OCI-LY7 (cell line): ENCODE data around the gene CHN2. TPM values are rescaled to one million over a fixed set of nuclear protein-coding genes. Genes with fewer than 3 reads are reported as not detected.

Experiments used
- BruUV-seq: library from RNA; stranded (reverse); fragments of 400-500 nt; replicated peaks from 2 replicates; lab custom pipeline; 2021; lab: Mats Ljungman, UMichigan
- CTCF ChIA-PET: fragments of 300-600 bp; sonication (Branson Sonifier 250); formaldehyde crosslinking; loops from one replicate; lab custom pipeline; 2022; ENCODE audit warnings: antibody characterized with exemption; ENCODE audit not compliant: unreplicated experiment; lab: Charles Lee
- POLR2A ChIA-PET: fragments of 300-600 bp; sonication (Branson Sonifier 250); formaldehyde crosslinking; loops from one replicate; lab custom pipeline; 2022; ENCODE audit warnings: antibody characterized with exemption; lab: Charles Lee
- DNase-seq: peaks from one replicate; pipeline ENCODE4 v3.0.0-alpha.2; 2015; ENCODE audit warnings: low spot score
- H2AFZ ChIP-seq: fragments of 200-600 bp; sonication (generic), shearing (Covaris generic); 2 replicates; pipeline ENCODE4 v1.6.1; 2014; ENCODE audit warnings: mild to moderate bottlenecking, antibody characterized with exemption, low read length, moderate library complexity
- H3K27ac ChIP-seq: fragments of 200-600 bp; sonication (generic); 2 replicates; pipeline ENCODE4 v1.5.1; 2014; ENCODE audit warnings: mixed run types, low read depth, mild to moderate bottlenecking, moderate library complexity, low read length, inconsistent platforms; ENCODE audit not compliant: poor library complexity, severe bottlenecking
- H3K36me3 ChIP-seq: fragments of 200-600 bp; sonication (generic); 2 replicates; pipeline ENCODE4 v1.6.1; 2014; ENCODE audit warnings: mild to moderate bottlenecking, antibody characterized with exemption, low read length, moderate library complexity, mixed read lengths; ENCODE audit not compliant: insufficient read depth
- H3K4me1 ChIP-seq: fragments of 200-600 bp; sonication (generic); 2 replicates; pipeline ENCODE4 v1.5.1; 2014; ENCODE audit warnings: mild to moderate bottlenecking, low read length; ENCODE audit not compliant: insufficient read depth, poor library complexity, severe bottlenecking
- H3K4me2 ChIP-seq: fragments of 200-600 bp; sonication (generic); 2 replicates; pipeline ENCODE4 v1.6.1; 2014; ENCODE audit warnings: mild to moderate bottlenecking, low read length
- H3K4me3 ChIP-seq: fragments of 200-600 bp; sonication (generic); 2 replicates; pipeline ENCODE4 v1.5.1; 2014; ENCODE audit warnings: mild to moderate bottlenecking, low read depth, low read length; ENCODE audit not compliant: poor library complexity, severe bottlenecking
- H3K79me2 ChIP-seq: fragments of 200-600 bp; sonication (generic); 2 replicates; pipeline ENCODE4 v1.6.1; 2016; ENCODE audit warnings: low read depth, mild to moderate bottlenecking, low read length, moderate library complexity, mixed read lengths; ENCODE audit not compliant: insufficient read depth
- H3K9me2 ChIP-seq: fragments of 200-600 bp; sonication (generic); 2 replicates; pipeline ENCODE4 v1.6.1; 2016; ENCODE audit warnings: mild to moderate bottlenecking, low read length, mixed read lengths; ENCODE audit not compliant: insufficient read depth
- H3K9me3 ChIP-seq: fragments of 200-600 bp; sonication (generic); 2 replicates; pipeline ENCODE4 v1.6.1; 2014; ENCODE audit warnings: mild to moderate bottlenecking, mixed run types, low read length, mixed read lengths
- H4K20me1 ChIP-seq: fragments of 200-600 bp; sonication (generic); 2 replicates; pipeline ENCODE4 v1.6.1; 2014; ENCODE audit warnings: mild to moderate bottlenecking, antibody characterized with exemption, low read length, moderate library complexity, mixed read lengths; ENCODE audit not compliant: insufficient read depth
- EZH2phosphoT487 ChIP-seq: fragments of 200-600 bp; sonication (generic); IDR thresholded peaks from 2 replicates; pipeline ENCODE4 v1.6.1; 2018; ENCODE audit warnings: low read depth, borderline replicate concordance, mild to moderate bottlenecking, mixed run types, antibody characterized with exemption, low read length, moderate library complexity, mixed read lengths
- intact Hi-C: fragments of 100-400 bp; cut with micrococcal nuclease; formaldehyde crosslinking; loops from one replicate; pipeline ENCODE4 v1.10.0; 2022; ENCODE audit not compliant: unreplicated experiment
- total RNA-seq, 2 experiments: library from RNA; depleted of rRNA in 1 of 2; stranded (reverse); fragments of >200 nt in 1 of 2; shearing (Covaris generic) in 1 of 2; gene quantifications; 2 replicates each; pipeline ENCODE4 v1.2.3, GENCODE V29; 2014 to 2022
- TF ChIP-seq, protein P1 (sequence below): fragments of 200-600 bp; sonication (generic); conservative IDR thresholded peaks from 2 replicates; pipeline ENCODE4 v1.5.1; 2014; ENCODE audit warnings: mild to moderate bottlenecking, antibody characterized with exemption, low read length, moderate library complexity, mixed read lengths

Gene CHN2
- total RNA-seq, 2 experiments from 2014 or later: not detected

DNA sequence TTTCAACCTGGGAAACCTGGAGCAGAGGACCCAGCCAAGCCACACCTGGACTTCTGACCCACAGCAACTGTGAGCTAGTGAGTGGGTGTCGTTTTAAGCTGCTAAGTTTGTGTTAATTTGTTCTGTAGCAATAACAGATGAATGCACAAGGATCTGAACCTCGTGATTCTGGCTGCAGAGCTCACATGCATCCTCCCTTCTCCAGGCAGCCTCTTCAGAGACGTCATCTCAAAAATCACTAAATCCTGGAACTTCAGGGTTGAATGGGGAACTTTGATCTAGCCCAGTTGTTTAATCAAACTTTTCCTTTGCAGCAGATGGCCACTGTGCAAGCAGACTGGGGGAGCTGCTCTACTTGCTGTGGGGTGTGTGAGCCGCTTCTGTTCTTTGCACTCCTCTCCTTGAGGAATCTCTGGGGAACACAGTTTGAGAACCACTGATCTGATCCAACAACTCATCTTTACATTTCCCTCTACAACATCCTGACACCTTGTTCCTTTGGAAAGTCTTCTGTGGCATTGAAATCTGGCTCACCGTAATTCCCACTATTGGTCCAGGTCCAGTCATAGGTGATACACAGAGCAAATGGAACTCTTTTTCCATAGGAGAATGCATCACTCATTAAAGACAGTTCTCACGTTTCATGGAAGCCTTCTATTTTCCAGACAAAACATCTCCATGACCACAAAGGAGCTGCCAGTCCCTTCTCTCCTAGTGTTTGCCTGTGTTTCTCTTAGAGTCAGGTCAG is 90.3 kb downstream of the CHN2 start:
- Histone ChIP-seq H2AFZ (no peak overlapping the region), H3K4me2 (no peak overlapping the region), H3K36me3 (no peaks in the 10 kb centered on the region), H3K27ac (no peak overlapping the region), H3K9me3 (no peaks in the 10 kb centered on the region), H3K9me2 (no peaks in the 10 kb centered on the region), H3K79me2 (no peaks in the 10 kb centered on the region), H4K20me1 (no peaks in the 10 kb centered on the region), H3K4me1 (no peaks in the 10 kb centered on the region), H3K4me3 (no peak overlapping the region)
- ChIA-PET CTCF (no interaction called here), POLR2A (no interaction called here)
- intact Hi-C loops: no loop called here
- BruUV-seq: no TSS peak
- no peak for DNase-seq
- TF ChIP-seq, protein P1, sequence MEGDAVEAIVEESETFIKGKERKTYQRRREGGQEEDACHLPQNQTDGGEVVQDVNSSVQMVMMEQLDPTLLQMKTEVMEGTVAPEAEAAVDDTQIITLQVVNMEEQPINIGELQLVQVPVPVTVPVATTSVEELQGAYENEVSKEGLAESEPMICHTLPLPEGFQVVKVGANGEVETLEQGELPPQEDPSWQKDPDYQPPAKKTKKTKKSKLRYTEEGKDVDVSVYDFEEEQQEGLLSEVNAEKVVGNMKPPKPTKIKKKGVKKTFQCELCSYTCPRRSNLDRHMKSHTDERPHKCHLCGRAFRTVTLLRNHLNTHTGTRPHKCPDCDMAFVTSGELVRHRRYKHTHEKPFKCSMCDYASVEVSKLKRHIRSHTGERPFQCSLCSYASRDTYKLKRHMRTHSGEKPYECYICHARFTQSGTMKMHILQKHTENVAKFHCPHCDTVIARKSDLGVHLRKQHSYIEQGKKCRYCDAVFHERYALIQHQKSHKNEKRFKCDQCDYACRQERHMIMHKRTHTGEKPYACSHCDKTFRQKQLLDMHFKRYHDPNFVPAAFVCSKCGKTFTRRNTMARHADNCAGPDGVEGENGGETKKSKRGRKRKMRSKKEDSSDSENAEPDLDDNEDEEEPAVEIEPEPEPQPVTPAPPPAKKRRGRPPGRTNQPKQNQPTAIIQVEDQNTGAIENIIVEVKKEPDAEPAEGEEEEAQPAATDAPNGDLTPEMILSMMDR: no peak
- no peak for TF ChIP-seq EZH2phosphoT487

DNA sequence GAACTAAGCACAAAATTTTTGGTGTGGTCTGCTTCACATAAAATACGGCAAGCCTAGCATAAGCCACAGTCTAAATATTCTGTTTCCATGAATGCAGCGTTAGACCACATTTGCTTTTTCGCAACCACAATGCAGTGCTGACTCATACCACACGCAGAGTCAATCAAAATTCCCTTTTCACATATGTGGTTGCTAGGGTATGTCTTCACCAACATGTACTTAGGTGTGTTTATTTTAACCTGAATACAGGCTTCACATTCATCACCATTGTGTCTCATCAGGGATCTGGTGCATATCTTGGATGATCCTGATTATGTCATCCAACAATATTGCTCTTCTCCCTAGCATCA is 90.8 kb downstream of the CHN2 start:
- ChIA-PET CTCF (no interaction called here), POLR2A (no interaction called here)
- no TSS peak for BruUV-seq
- no peaks in the 10 kb centered on the region for H4K20me1 ChIP-seq
- no peak overlapping the region for H3K27ac ChIP-seq
- no peak overlapping the region for H2AFZ ChIP-seq
- intact Hi-C loops: no loop called here
- H3K4me3 ChIP-seq: no peak overlapping the region
- H3K79me2 ChIP-seq: no peaks in the 10 kb centered on the region
- H3K9me2 ChIP-seq: no peaks in the 10 kb centered on the region
- H3K36me3 ChIP-seq: no peaks in the 10 kb centered on the region
- no peak for TF ChIP-seq EZH2phosphoT487
- TF ChIP-seq, protein P1: no peak
- no peaks in the 10 kb centered on the region for H3K4me1 ChIP-seq
- DNase-seq: no peak
- no peak overlapping the region for H3K4me2 ChIP-seq
- H3K9me3 ChIP-seq: no peaks in the 10 kb centered on the region

DNA sequence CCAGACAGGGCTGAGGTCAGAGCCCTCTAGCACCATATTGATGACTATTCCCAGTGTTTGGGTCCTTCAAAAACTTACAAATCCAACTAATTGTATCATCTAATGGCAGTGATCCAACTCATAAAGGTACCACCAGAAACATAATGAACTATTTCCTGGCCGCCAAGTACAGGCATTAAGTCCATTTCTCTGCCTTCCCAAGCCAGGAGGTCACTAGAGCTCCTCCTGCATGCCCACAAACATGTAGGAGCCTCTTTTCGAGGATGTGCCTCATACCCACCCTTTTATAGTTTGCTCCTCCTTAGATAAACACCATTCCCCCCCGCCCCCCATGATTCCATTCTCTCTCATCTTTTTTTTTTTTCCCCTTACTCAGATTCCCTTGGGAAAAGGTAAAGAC is 91.3 kb downstream of the CHN2 start:
- no peak for TF ChIP-seq EZH2phosphoT487
- TF ChIP-seq, protein P1: no peak
- no peaks in the 10 kb centered on the region for H3K9me2 ChIP-seq
- no peaks in the 10 kb centered on the region for H3K9me3 ChIP-seq
- H2AFZ ChIP-seq: no peak overlapping the region
- DNase-seq: no peak
- no peaks in the 10 kb centered on the region for H3K36me3 ChIP-seq
- no peaks in the 10 kb centered on the region for H3K79me2 ChIP-seq
- H3K4me1 ChIP-seq: no peaks in the 10 kb centered on the region
- H3K4me3 ChIP-seq: no peak overlapping the region
- H3K4me2 ChIP-seq: no peak overlapping the region
- BruUV-seq: no TSS peak
- CTCF ChIA-PET: no interaction called here
- no peaks in the 10 kb centered on the region for H4K20me1 ChIP-seq
- intact Hi-C loops: no loop called here
- POLR2A ChIA-PET: no interaction called here
- H3K27ac ChIP-seq: no peak overlapping the region
